ENCODE results near the gene SETD3.

The SETD3 gene

GRCh38 chr14:99497894-99498293 is 17.2 kb upstream of the SETD3 start:
- no peak for DNase-seq (ENCODE audit: low read depth in 2 of 2)

- DNase-seq (ENCODE audit: low read depth in 2 of 2), result no peak
Measured at GRCh38 chr14:99497341-99497740, 16.7 kb upstream of the SETD3 start.

GRCh38 chr14:99484106-99484505 is 3.4 kb upstream of the SETD3 start:
- DNase-seq (ENCODE audit: low read depth in 2 of 2), result no peak

- no peak for DNase-seq (ENCODE audit: low read depth in 2 of 2)
Measured at GRCh38 chr14:99481745-99482099, 1.1 kb upstream of the SETD3 start.

GRCh38 chr14:99480917-99481744 is 472 bp upstream of the SETD3 start, which contains the start of gene CCNK:
Gene CCNK (plus strand): TSS chr14:99481409. CDS start chr14:99492678, 11,269 bp downstream.
- peak; percentile 100 for DNase-seq (ENCODE audit: low read depth in 2 of 2)

GRCh38 chr14:99479160-99479905 is 1.3 kb downstream of the SETD3 start:
- DNase-seq (ENCODE audit: low read depth in 2 of 2), result no peak

- DNase-seq (ENCODE audit: low read depth in 2 of 2), result no peak
Measured at GRCh38 chr14:99478128-99478527, 2.5 kb downstream of the SETD3 start.

- DNase-seq (ENCODE audit: low read depth in 2 of 2), result no peak
Measured at GRCh38 chr14:99476864-99477263, 3.8 kb downstream of the SETD3 start.

GRCh38 chr14:99475660-99476059 is 5.0 kb downstream of the SETD3 start:
- no peak for DNase-seq (ENCODE audit: low read depth in 2 of 2)

- no peak for DNase-seq (ENCODE audit: low read depth in 2 of 2)
Measured at GRCh38 chr14:99475179-99475578, 5.5 kb downstream of the SETD3 start.

- no peak for DNase-seq (ENCODE audit: low read depth in 2 of 2)
Measured at GRCh38 chr14:99473458-99473857, 7.2 kb downstream of the SETD3 start.

- no peak for DNase-seq (ENCODE audit: low read depth in 2 of 2)
Measured at GRCh38 chr14:99472937-99473336, 7.7 kb downstream of the SETD3 start.

GRCh38 chr14:99471731-99472130 is 8.9 kb downstream of the SETD3 start:
- DNase-seq (ENCODE audit: low read depth in 2 of 2), result no peak

GRCh38 chr14:99468836-99469592 is 11.6 kb downstream of the SETD3 start:
- no peak for DNase-seq (ENCODE audit: low read depth in 2 of 2)

- DNase-seq (ENCODE audit: low read depth in 2 of 2), result no peak
Measured at GRCh38 chr14:99468081-99468480, 12.6 kb downstream of the SETD3 start.

GRCh38 chr14:99467336-99468078 is 13.2 kb downstream of the SETD3 start:
- no peak for DNase-seq (ENCODE audit: low read depth in 2 of 2)

GRCh38 chr14:99466758-99467157 is 13.9 kb downstream of the SETD3 start:
- no peak for DNase-seq (ENCODE audit: low read depth in 2 of 2)

GRCh38 chr14:99465288-99465687 is 15.4 kb downstream of the SETD3 start:
- no peak for DNase-seq (ENCODE audit: low read depth in 2 of 2)

GRCh38 chr14:99463974-99464373 is 16.7 kb downstream of the SETD3 start:
- DNase-seq (ENCODE audit: low read depth in 2 of 2), result no peak

- DNase-seq (ENCODE audit: low read depth in 2 of 2), result no peak
Measured at GRCh38 chr14:99462210-99462609, 18.4 kb downstream of the SETD3 start.

GRCh38 chr14:99461411-99462085 is 19.1 kb downstream of the SETD3 start:
- DNase-seq (ENCODE audit: low read depth in 2 of 2), result no peak

Measured in stimulated activated CD4-positive, alpha-beta T cell treated with anti-CD3 and anti-CD28 coated beads, Interleukin-12 subunit alpha, Interleukin-12 subunit beta, amount 100 ng/mL, for 24 hours (primary cell).